Measurements from ENCODE around the gene GREB1. TPM values are rescaled to one million over a fixed set of nuclear protein-coding genes. Genes with fewer than 3 reads are reported as not detected.

Gene GREB1
- polyA plus RNA-seq, 1 of the 3 experiments (the other 2 are of a cell fraction), result 2.9 TPM

GRCh38 chr2:11625671-11626070, 91.8 kb downstream of the GREB1 start:
- Histone ChIP-seq H3K9me3 (no peaks in the 10 kb centered on the region), H3K9ac (no peak overlapping the region), H3K79me2 (ENCODE audit: insufficient read depth) (no peaks in the 10 kb centered on the region), H3K9me2 (no peaks in the 10 kb centered on the region), H3F3A (replicated peaks; ENCODE audit: insufficient read depth) (no peaks in the 10 kb centered on the region), H3K4me2 (no peak overlapping the region), H4K20me1 (ENCODE audit: insufficient read depth) (no peaks in the 10 kb centered on the region), H3K4me3 (ENCODE audit: low read depth in 2 of 2, low read length in 1 of 2) (no peak overlapping the region), H2AFZ (ENCODE audit: low read depth) (no peak overlapping the region), H3K27me3 (ENCODE audit: insufficient read depth) (no peaks in the 10 kb centered on the region), H3K27ac (ENCODE audit: low read depth in 2 of 2, low read length in 1 of 2) (no peak overlapping the region), H3K36me3 (replicated peaks in 1 of 2; ENCODE audit: control insufficient read depth in 1 of 2, insufficient read depth in 2 of 2, low read length in 1 of 2) (peaks cover 0 to 14% of the 10 kb centered on the region in 2 experiments), H3K4me1 (ENCODE audit: control insufficient read depth in 1 of 2, insufficient read depth in 2 of 2, low read depth in 1 of 2, low read length in 1 of 2) (peaks cover 0 to 13% of the 10 kb centered on the region in 2 experiments; a peak in 1 of 4 replicates)
- TF ChIP-seq TEAD4 (IDR thresholded peaks at IDR 0.05; ENCODE audit: borderline replicate concordance, insufficient read depth) (no peak), MEF2A (IDR thresholded peaks at IDR 0.05; ENCODE audit: borderline replicate concordance, low read depth) (no peak), SMC3 (IDR thresholded peaks at IDR 0.05; ENCODE audit: low read depth, low read length) (no peak), IRF3 (IDR thresholded peaks at IDR 0.05; ENCODE audit: low read depth, low read length) (no peak), TAF1 (IDR thresholded peaks at IDR 0.05; ENCODE audit: borderline replicate concordance, low read depth, low read length) (no peak), RCOR1 (IDR thresholded peaks at IDR 0.05; ENCODE audit: low read length) (no peak), RAD21 (IDR thresholded peaks at IDR 0.05; ENCODE audit: low read length) (no peak), JUND (IDR thresholded peaks at IDR 0.05) (no peak), EP300 (IDR thresholded peaks at IDR 0.05; ENCODE audit: borderline replicate concordance in 1 of 2, low read depth in 1 of 2, low read length in 1 of 2) (no peak), EZH2phosphoT487 (IDR thresholded peaks at IDR 0.05; ENCODE audit: borderline replicate concordance, low read depth) (no peak)
- TF ChIP-seq, protein P1, sequence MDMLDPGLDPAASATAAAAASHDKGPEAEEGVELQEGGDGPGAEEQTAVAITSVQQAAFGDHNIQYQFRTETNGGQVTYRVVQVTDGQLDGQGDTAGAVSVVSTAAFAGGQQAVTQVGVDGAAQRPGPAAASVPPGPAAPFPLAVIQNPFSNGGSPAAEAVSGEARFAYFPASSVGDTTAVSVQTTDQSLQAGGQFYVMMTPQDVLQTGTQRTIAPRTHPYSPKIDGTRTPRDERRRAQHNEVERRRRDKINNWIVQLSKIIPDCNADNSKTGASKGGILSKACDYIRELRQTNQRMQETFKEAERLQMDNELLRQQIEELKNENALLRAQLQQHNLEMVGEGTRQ (IDR thresholded peaks at IDR 0.05; ENCODE audit: borderline replicate concordance, low read depth, low read length), result no peak
- TF ChIP-seq, protein P2, sequence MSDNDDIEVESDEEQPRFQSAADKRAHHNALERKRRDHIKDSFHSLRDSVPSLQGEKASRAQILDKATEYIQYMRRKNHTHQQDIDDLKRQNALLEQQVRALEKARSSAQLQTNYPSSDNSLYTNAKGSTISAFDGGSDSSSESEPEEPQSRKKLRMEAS (IDR thresholded peaks at IDR 0.05; ENCODE audit: low read depth), result no peak
- TF ChIP-seq, protein P3, sequence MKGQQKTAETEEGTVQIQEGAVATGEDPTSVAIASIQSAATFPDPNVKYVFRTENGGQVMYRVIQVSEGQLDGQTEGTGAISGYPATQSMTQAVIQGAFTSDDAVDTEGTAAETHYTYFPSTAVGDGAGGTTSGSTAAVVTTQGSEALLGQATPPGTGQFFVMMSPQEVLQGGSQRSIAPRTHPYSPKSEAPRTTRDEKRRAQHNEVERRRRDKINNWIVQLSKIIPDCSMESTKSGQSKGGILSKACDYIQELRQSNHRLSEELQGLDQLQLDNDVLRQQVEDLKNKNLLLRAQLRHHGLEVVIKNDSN (IDR thresholded peaks at IDR 0.05; ENCODE audit: borderline replicate concordance, low read depth), result no peak
- TF ChIP-seq, protein P4, sequence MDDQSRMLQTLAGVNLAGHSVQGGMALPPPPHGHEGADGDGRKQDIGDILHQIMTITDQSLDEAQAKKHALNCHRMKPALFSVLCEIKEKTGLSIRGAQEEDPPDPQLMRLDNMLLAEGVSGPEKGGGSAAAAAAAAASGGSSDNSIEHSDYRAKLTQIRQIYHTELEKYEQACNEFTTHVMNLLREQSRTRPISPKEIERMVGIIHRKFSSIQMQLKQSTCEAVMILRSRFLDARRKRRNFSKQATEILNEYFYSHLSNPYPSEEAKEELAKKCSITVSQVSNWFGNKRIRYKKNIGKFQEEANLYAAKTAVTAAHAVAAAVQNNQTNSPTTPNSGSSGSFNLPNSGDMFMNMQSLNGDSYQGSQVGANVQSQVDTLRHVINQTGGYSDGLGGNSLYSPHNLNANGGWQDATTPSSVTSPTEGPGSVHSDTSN (IDR thresholded peaks at IDR 0.05), result no peak
- DNase-seq, result no peak
- WGBS (ENCODE audit: low lambda C conversion rate), result 80% methylated on average over 10 of the region's 10 CpGs
- ChIA-PET CTCF (interaction anchor here (1.0 to 1.1 kb wide), 2 partner anchors 11 to 43 kb away, joined by 3 to 4 read pairs; no protein-coding TSS in a partner anchor), POLR2A (no interaction called here)
